Psoas muscle (tissue), 8 donors: Measurements from ENCODE around the gene ASB18. TPM values are rescaled to one million over a fixed set of nuclear protein-coding genes. Genes with fewer than 3 reads are reported as not detected.

ENCODE experiments used
- ATAC-seq, 4 donors: fragments of 200-7000 bp; cut with Tn5 transposase; one replicate each; pipeline ENCODE4 v1.9.1; 2020; ENCODE audit warnings: moderate library complexity in 3 of 4, mild to moderate bottlenecking in 2 of 4
- DNase-seq, 2 donors: peaks; one replicate each; pipeline ENCODE4 v3.0.0-alpha.2; 2020
- H3K27ac ChIP-seq: fragments of 200-600 bp; one replicate; pipeline ENCODE4 v1.8.0; 2022
- H3K27me3 ChIP-seq, 3 donors: fragments of 200-600 bp in 1 of 3; one replicate each; pipeline versions ENCODE4 v1.6.1 to v1.8.0; 2013 to 2022; ENCODE audit warnings: low read length in 2 of 3, mild to moderate bottlenecking in 2 of 3, moderate library complexity in 1 of 3; ENCODE audit not compliant: insufficient read depth in 3 of 3
- H3K36me3 ChIP-seq, 2 donors: fragments of 200-600 bp in 1 of 2; one replicate each; pipeline versions ENCODE4 v1.6.1 to v1.8.0; 2013 to 2022; ENCODE audit warnings: low read depth in 1 of 2, mild to moderate bottlenecking in 1 of 2, moderate library complexity in 1 of 2; ENCODE audit not compliant: insufficient read depth in 1 of 2
- H3K4me1 ChIP-seq: fragments of 200-600 bp; one replicate; pipeline ENCODE4 v1.8.0; 2022
- H3K4me3 ChIP-seq: fragments of 200-600 bp; one replicate; pipeline ENCODE4 v1.8.0; 2022; ENCODE audit warnings: mild to moderate bottlenecking
- H3K9me3 ChIP-seq: fragments of 200-600 bp; one replicate; pipeline ENCODE4 v1.8.0; 2022
- CTCF ChIP-seq: fragments of 200-600 bp; IDR thresholded peaks from one replicate; pipeline ENCODE4 v1.8.0; 2022; ENCODE audit warnings: antibody characterized with exemption
- WGBS, 3 donors: extraction: QIAGEN DNeasy Blood & Tissue Kit; methylation state at CpG; one replicate each; pipeline versions ENCODE4 v1.1.6 to v1.1.7; 2013; 5-methylcytosine and 5-hydroxymethylcytosine counted together
- intact Hi-C, 2 donors: fragments of 100-400 bp; cut with DNase I; formaldehyde crosslinking; loops; one replicate each; pipeline versions ENCODE4 v1.11.0 to v1.14.2; 2022
- polyA plus RNA-seq, 3 donors: library from polyadenylated mRNA; stranded (reverse); fragments of 200-250 nt; gene quantifications; one replicate each; pipeline ENCODE4 v1.2.3, GENCODE V29; 2013
- total RNA-seq, 4 donors: library from RNA; stranded (reverse); fragmentation: NEBNext Ultra II Directional in 2 of 4; extraction: Animal tissue kit (Norgen Biotek cat#: 25700) in 2 of 4; gene quantifications; one replicate each; pipeline versions ENCODE4 v1.2.1 to v1.2.4, GENCODE V29; 2021 to 2023
- donor health status: healthy with polysubstance abuse.
- donor health status: DM: no; HTN: no; CAD: no; lungs with moderate emphysema.
- donor health status: Bipolar disorder and iron deficiency.
- donor health status: healthy.
- donor health status: DM: yes; HTN: yes; CAD: no.
- donor health status: DM: no; HTN: no; CAD: no.
- donor health status: DM: no; HTN: no; CAD: no.
- donor health status: DM: yes; HTN: yes; CAD: no.

The ASB18 gene
- total and polyA plus RNA-seq, 7 donors, result 0.04 to 9.3 (median 1.1) TPM

- intact Hi-C loops, result no loop called here
- no peaks in the 10 kb centered on the region for H3K36me3 ChIP-seq
- DNase-seq (no peak), ATAC-seq (no peak)
- no peaks in the 10 kb centered on the region for H3K9me3 ChIP-seq
- H3K4me1 ChIP-seq, result peaks cover 4% of the 10 kb centered on the region
- H3K4me3 ChIP-seq, result no peak overlapping the region
- WGBS, 3 donors, result 54 to 63% (median 56%) methylated on average over 40 to 45 of the region's 45 CpGs
- no peak overlapping the region for H3K27ac ChIP-seq
- peaks cover 0 to 51% (median 21%) of the 10 kb centered on the region in 3 donors for H3K27me3 ChIP-seq
- no peak for TF ChIP-seq CTCF
Measured at GRCh38 chr2:236158969-236159777, 105.0 kb downstream of the ASB18 start.

DNA sequence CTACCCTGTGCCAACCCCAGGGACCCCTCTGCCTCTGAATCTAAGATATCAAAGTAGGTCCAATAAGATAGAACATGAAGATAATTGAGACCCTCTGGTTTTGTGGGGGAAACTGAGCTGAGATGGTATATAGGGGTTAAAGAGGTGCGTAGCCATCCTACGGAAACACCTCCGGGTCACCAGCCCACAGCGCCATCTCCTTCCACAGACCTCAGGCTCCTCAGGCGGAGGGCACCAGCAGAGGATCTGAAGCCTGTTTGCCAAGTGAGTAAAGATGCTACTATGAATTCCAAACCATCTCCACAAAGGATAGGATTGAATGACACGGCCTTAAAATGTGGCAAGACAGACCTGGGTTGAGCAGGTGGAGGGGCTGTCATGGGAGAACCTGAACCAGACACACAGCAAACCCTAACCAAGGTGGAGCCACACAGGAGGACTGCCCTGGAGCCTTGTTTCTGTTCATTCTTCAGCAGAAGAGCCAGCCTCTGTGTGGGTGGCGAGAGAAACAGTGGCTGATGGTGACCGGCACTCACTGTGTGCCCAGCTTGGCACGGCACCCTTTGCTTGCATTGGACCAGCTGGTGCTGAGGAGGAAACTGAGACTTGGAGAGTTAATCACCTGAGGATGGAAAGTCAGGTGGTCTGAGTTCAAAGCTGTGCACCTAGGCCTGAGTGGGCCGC lies 106.2 kb downstream of the ASB18 start:
- no peak overlapping the region for H3K4me3 ChIP-seq
- WGBS, 3 donors, result 82 to 90% (median 89%) methylated on average over 10 of the region's 10 CpGs
- intact Hi-C loops, result no loop called here
- no peak for TF ChIP-seq CTCF
- no peaks in the 10 kb centered on the region for H3K36me3 ChIP-seq
- no peak overlapping the region for H3K27ac ChIP-seq
- DNase-seq, result no peak
- H3K4me1 ChIP-seq, result no peaks in the 10 kb centered on the region
- H3K27me3 ChIP-seq, result peaks cover 0 to 39% (median 9%) of the 10 kb centered on the region in 3 donors
- peaks cover 7% of the 10 kb centered on the region for H3K9me3 ChIP-seq
- ATAC-seq, result no peak

DNA sequence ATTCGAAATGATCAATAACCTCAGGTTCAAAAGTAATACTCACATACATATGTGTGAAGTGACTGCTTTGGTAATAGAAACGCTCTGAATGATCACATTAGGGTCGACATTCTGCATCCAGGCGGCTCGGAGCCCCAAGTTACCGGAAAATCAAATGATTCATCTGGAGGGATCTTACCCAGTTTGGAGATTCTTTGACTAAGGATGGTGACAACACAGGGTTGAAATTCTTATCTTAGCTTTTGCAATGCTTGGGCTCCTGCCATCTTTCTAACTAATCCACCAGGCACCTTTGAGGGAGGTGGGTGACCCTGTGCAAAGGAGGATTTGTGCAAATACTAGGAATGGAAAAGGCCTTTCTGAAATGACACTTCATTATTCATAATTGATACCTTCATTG lies 106.8 kb downstream of the ASB18 start:
- Histone ChIP-seq H3K9me3 (peaks cover 11% of the 10 kb centered on the region), H3K4me3 (no peak overlapping the region), H3K27me3 (peaks cover 0 to 33% (median 9%) of the 10 kb centered on the region in 3 donors), H3K4me1 (no peaks in the 10 kb centered on the region), H3K36me3 (no peaks in the 10 kb centered on the region), H3K27ac (no peak overlapping the region)
- WGBS, 3 donors, result 90 to 92% (median 90%) methylated on average over 6 of the region's 6 CpGs
- TF ChIP-seq CTCF, result no peak
- ATAC-seq (no peak), DNase-seq (no peak)
- intact Hi-C loops, result no loop called here

DNA sequence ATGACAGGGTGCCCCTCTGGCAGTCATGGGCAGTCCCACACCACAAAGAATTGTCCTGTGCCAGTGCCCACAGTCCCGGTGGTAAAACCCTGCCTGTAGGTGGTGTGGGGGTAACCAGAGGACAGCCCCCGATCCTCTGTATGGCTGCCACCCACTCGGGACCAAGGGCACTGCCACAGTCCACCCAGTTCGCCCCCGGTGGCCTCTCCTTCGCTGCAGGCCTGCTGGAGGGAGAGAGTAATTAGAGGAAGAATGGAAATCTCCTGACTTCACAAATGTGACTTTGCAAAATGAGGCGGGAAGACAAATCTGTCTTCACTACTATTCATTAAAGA lies 107.4 kb downstream of the ASB18 start:
- Histone ChIP-seq H3K27me3 (peaks cover 0 to 27% (median 7%) of the 10 kb centered on the region in 3 donors), H3K4me1 (no peaks in the 10 kb centered on the region), H3K36me3 (no peaks in the 10 kb centered on the region), H3K4me3 (no peak overlapping the region), H3K27ac (no peak overlapping the region), H3K9me3 (peaks cover 11% of the 10 kb centered on the region)
- 85 to 90% (median 89%) methylated on average over 7 of the region's 7 CpGs for WGBS, 3 donors
- intact Hi-C loops, result no loop called here
- DNase-seq (no peak), ATAC-seq (no peak)
- TF ChIP-seq CTCF, result no peak
